ENCODE results near the gene TMEM184C.

DNA sequence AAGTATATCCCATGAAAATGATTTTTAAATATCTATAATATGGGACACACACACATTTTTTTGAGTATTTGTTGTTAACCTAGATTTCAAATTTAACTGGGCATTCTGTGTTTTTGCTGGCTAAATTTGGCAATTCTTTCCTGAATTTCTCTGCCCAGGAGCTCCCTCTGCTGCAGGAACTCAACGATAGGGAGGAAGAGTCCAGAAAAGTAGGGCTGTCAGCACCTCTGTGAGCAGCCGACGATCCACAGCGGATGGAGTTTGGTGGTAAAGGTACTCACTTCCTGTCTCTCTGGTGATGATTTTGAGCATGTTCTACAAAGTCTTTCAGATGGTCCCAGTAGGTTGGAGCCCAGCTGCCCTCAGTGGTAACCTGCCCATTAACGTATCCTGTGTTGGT is 23.1 kb upstream of the TMEM184C start:
- TF ChIP-seq, protein P1, sequence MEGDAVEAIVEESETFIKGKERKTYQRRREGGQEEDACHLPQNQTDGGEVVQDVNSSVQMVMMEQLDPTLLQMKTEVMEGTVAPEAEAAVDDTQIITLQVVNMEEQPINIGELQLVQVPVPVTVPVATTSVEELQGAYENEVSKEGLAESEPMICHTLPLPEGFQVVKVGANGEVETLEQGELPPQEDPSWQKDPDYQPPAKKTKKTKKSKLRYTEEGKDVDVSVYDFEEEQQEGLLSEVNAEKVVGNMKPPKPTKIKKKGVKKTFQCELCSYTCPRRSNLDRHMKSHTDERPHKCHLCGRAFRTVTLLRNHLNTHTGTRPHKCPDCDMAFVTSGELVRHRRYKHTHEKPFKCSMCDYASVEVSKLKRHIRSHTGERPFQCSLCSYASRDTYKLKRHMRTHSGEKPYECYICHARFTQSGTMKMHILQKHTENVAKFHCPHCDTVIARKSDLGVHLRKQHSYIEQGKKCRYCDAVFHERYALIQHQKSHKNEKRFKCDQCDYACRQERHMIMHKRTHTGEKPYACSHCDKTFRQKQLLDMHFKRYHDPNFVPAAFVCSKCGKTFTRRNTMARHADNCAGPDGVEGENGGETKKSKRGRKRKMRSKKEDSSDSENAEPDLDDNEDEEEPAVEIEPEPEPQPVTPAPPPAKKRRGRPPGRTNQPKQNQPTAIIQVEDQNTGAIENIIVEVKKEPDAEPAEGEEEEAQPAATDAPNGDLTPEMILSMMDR (IDR thresholded peaks at IDR 0.05), result no peak
- no peak for TF ChIP-seq POLR2A (IDR thresholded peaks at IDR 0.05; ENCODE audit: low read depth)
- TF ChIP-seq POLR2AphosphoS5 (IDR thresholded peaks at IDR 0.05), result no peak
- TF ChIP-seq EP300 (IDR thresholded peaks at IDR 0.05), result no peak

Measured in esophagus muscularis mucosa (tissue), 4 donors.